GM19023 (cell line): ENCODE results near the gene STIM1.
"Not testable (repeated sequence)": the region's sequence is repeated elsewhere in the genome, so short reads cannot be mapped to it uniquely, and the experiment has no call there.

ENCODE experiments used
- ATAC-seq: cut with Tn5 transposase; IDR thresholded peaks from one replicate; pipeline ENCODE4 v1.9.1; 2021; ENCODE audit warnings: mild to moderate bottlenecking, moderate library complexity; ENCODE audit not compliant: unreplicated experiment

The STIM1 gene

GRCh38 chr11:3879967-3880542 lies 24.6 kb downstream of the STIM1 start:
- peak; percentile 40 for ATAC-seq

- no peak for ATAC-seq
Observed at GRCh38 chr11:3880724-3881123, 25.3 kb downstream of the STIM1 start.

GRCh38 chr11:3882655-3883054 lies 27.2 kb downstream of the STIM1 start:
- no peak for ATAC-seq

- ATAC-seq: no peak
Observed at GRCh38 chr11:3885855-3886254, 30.4 kb downstream of the STIM1 start.

- ATAC-seq: no peak
Observed at GRCh38 chr11:3886985-3887384, 31.5 kb downstream of the STIM1 start.

- ATAC-seq: no peak
Observed at GRCh38 chr11:3888876-3889275, 33.4 kb downstream of the STIM1 start.

GRCh38 chr11:3890014-3890413 lies 34.5 kb downstream of the STIM1 start:
- ATAC-seq: no peak

- no peak for ATAC-seq
Observed at GRCh38 chr11:3890806-3891205, 35.3 kb downstream of the STIM1 start.

- no peak for ATAC-seq
Observed at GRCh38 chr11:3891751-3892150, 36.3 kb downstream of the STIM1 start.

GRCh38 chr11:3892156-3892555 lies 36.7 kb downstream of the STIM1 start:
- ATAC-seq: no peak

- no peak for ATAC-seq
Observed at GRCh38 chr11:3893311-3893710, 37.8 kb downstream of the STIM1 start.

- peak; percentile 98 for ATAC-seq
Observed at GRCh38 chr11:3894128-3894731, 38.8 kb downstream of the STIM1 start.

- no peak for ATAC-seq
Observed at GRCh38 chr11:3896644-3897043, 41.2 kb downstream of the STIM1 start.

GRCh38 chr11:3900230-3900629 lies 44.8 kb downstream of the STIM1 start:
- ATAC-seq: not testable (repeated sequence)

GRCh38 chr11:3901249-3902025 lies 46.0 kb downstream of the STIM1 start:
- ATAC-seq: no peak

GRCh38 chr11:3902441-3902840 lies 47.0 kb downstream of the STIM1 start:
- ATAC-seq: no peak

- no peak for ATAC-seq
Observed at GRCh38 chr11:3903207-3903896, 47.9 kb downstream of the STIM1 start.

GRCh38 chr11:3904228-3904627 lies 48.8 kb downstream of the STIM1 start:
- no peak for ATAC-seq

GRCh38 chr11:3905080-3905953 lies 49.9 kb downstream of the STIM1 start:
- peak; percentile 80 for ATAC-seq

GRCh38 chr11:3906166-3906565 lies 50.7 kb downstream of the STIM1 start:
- ATAC-seq: no peak

GRCh38 chr11:3907590-3907989 lies 52.1 kb downstream of the STIM1 start:
- no peak for ATAC-seq
